Endometrial microvascular endothelial cells (primary cell): ENCODE measurements around the gene PTH1R. TPM values are rescaled to one million over a fixed set of nuclear protein-coding genes. Genes with fewer than 3 reads are reported as not detected.

ENCODE experiments used
- in situ Hi-C: cut with HindIII; loops from 2 replicates; pipeline ENCODE4 v1.10.0; 2017; ENCODE audit warnings: low sequenced_read_pairs, low pct_unique_long_range_greater_than_20kb; ENCODE audit errors: inconsistent ontology term
- total RNA-seq: library from RNA; depleted of rRNA; stranded (reverse); fragments of >200 nt; gene quantifications from one replicate; pipeline ENCODE4 v1.2.3, GENCODE V29; 2015; ENCODE audit errors: inconsistent ontology term

Gene PTH1R
- total RNA-seq, 1 donor from 2014 or later, result not detected

- in situ Hi-C loops, result no loop called here
Measured at GRCh38 chr3:46848271-46849044, 29.1 kb upstream of the PTH1R start.

- in situ Hi-C loops, result no loop called here
Measured at GRCh38 chr3:46849045-46849631, 28.4 kb upstream of the PTH1R start.

- in situ Hi-C loops, result no loop called here
Measured at GRCh38 chr3:46849686-46850467, 27.6 kb upstream of the PTH1R start.

- in situ Hi-C loops, result no loop called here
Measured at GRCh38 chr3:46850468-46850779, 27.1 kb upstream of the PTH1R start.

DNA sequence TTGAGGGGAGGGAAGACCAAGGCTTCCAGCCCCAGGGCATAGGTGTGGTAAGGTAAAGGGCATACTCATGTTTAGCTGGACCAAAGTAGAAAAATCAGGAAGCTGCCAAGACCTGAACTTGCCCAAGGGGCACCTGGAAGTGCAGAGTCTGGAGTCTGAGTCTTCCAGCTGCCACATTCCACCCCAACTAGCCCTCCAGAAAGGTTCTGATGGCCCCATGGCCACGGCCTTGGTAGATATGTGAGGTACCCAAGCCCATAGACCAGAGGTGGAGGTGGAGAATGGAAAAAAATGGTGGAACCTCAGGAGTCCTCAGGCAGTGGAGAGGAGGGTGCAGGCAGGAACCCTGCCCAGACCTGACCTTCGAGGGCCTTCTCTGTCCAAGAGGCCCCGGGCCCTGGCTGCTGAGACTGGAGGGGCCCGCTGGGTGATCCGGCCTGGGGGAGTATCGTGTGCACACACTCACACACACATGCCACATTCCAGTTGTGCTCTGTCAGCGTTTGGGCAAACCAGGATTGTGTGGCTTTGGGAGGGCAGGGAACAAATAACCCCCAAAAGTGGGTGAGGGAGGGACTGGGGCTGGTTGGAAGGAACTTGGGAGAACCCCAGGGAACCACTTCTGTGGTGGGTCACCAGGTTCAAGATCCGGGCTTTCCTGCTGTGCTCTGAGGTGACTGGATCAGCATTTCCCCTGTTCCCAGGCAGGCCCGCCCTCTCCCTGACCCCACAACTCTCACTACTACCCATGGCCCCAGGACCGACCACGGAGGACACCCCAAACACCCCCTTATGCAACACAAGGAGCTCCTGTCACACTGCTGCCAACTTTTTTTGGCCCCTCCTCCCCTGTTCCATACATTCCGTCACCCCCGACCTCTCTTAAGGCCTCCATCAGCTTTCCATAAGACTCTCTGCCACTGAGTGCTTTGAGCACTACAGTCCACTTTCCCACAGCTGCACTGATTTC is 25.9 kb upstream of the PTH1R start:
- in situ Hi-C loops, result no loop called here

DNA sequence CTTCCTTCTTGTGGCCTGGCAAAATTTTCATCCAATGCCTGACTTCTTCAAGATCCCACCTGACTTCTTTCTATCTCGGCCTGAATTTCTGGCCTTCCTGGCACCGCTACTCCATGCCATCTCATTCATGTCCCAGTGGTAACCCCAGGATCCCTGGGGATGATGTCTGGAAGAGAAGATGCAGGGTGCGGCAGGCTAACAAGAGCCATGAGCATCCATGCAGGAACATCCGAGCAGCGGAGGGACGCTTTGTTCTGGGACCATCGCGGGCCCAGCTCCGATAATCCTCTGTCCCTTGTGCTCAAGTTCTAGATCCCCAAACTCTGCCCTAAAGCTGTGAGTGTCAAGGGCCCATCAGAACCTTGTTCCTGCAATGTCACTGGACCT is 25.2 kb upstream of the PTH1R start:
- in situ Hi-C loops, result no loop called here

DNA sequence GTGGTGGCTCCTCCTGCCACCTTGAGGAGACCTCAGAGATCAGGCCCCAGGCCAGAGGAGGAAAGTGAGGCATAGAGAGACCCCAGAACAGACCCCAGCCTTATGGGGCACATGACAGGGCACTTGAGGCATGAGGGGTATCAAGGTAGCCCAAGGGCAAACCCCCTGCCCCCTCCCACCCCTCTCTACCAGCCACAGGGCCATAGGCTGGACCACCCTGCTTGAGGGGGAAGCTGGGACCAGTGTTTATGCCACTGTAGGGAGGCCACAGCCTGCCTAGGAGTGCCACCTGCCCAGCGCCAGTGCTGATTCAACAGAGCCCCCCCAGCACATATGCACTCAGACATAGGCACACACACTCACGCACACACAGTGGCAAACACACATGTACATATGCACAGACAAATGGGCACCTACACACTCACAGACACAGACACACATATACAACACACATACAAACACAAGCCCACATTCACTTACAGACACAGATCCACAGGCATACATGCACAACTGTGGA is 24.6 kb upstream of the PTH1R start:
- in situ Hi-C loops, result no loop called here

- in situ Hi-C loops, result no loop called here
Measured at GRCh38 chr3:46853441-46854415, 23.8 kb upstream of the PTH1R start.

DNA sequence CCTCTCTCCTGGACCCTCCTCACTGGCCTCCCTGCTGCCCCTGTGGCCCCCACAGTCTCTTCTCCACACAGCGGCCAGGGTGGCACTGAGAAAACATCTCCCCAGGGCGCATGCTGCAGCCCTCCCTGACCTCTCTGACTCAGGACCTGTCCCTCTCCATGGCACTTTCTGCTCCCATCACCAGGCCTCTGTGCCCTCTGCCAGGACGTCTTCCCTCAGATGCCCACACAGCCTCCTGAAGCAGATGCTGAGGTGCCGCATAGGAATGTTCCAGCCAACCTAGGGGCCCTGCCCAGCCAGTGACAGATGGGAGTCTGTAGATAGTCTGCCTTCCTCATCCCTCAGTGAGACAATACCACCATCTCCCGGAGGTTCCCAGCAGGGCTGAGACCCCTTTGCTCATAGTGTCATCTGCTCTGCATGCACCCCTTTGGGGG is 22.9 kb upstream of the PTH1R start:
- in situ Hi-C loops, result no loop called here

DNA sequence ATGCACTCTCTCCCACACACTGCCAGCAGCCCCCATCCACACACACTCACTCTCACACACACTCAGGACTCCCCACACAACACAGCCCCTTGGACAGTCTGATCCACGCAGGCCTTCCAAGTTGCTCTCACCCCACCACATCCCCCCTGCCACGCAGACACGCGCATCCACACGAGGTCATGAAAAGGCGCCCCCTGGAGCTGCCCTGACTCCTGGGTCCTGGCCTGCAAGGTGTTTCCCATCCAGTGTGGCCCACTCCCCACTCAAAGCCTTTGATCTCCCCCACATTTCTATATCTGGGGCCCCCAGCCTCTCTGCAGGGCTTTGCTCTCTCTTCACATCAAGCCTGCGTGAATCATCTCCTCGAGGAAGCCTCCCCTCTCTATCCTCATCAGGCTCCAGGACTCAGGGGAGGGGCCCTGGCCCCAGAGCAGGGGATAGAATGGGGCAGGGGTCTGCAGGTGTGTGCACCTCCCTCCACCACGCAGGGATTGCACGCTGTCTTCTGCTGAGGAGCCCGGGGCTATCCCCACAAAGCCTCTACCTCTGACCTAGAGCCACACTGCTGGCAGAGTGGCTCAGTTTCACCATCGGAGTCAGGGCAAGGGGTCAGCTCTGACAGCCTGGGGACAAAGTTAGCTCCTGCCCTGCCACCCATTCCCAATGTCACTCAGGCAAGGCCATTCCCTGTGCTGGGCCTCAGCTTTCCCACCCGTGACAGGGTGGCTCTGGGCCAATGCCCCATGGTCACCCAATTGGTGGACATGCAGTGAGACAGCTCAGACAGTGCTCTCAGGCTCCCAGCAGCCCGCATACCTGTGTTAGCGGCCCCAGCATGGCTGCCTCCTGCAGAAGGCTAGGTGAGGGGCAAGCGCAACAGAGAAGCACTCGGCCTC is 20.7 kb upstream of the PTH1R start:
- in situ Hi-C loops, result no loop called here

DNA sequence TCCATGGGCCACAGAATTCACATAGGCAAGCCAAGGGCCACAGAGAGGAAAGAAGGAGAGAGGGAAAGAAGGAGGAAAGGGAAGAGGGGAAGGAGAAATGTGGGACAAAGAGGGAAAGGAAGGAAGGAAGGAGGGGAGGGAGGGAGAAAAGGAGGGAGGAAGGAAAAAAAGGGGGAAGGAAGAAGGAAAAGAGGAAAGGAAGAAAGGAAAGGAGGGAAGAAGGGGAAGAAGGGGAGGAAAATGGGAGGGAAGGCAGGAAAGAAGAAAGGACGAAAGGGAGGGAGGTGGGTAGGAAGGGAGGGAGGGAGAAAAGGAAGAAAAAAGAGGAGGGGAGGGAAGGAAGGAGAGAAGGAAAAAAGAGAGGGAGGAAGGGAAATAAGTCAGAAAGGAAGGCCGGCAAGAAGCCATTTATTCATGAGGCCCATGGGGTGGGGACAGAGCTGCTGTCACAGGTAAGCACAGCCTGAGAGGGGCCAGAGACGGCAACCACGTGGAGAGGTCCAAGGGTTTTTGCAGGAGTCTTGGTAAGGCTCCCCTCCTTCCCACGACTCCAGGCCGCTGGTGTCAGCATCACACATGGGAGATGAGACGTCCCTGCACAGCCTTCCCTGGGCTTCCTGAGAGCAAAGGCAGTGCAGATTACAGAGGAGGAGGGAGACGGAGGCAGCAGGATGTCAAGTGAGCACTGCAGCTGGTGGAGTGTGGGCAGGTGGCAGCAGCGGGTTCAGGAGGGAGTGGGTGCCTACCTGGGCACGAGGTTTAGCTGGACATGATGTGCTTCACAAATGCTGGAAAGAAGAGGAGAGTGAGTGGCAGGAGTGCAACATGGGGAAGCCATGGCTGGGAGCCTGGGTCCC is 19.8 kb upstream of the PTH1R start:
- in situ Hi-C loops, result no loop called here

- in situ Hi-C loops, result no loop called here
Measured at GRCh38 chr3:46858456-46858855, 19.1 kb upstream of the PTH1R start.

DNA sequence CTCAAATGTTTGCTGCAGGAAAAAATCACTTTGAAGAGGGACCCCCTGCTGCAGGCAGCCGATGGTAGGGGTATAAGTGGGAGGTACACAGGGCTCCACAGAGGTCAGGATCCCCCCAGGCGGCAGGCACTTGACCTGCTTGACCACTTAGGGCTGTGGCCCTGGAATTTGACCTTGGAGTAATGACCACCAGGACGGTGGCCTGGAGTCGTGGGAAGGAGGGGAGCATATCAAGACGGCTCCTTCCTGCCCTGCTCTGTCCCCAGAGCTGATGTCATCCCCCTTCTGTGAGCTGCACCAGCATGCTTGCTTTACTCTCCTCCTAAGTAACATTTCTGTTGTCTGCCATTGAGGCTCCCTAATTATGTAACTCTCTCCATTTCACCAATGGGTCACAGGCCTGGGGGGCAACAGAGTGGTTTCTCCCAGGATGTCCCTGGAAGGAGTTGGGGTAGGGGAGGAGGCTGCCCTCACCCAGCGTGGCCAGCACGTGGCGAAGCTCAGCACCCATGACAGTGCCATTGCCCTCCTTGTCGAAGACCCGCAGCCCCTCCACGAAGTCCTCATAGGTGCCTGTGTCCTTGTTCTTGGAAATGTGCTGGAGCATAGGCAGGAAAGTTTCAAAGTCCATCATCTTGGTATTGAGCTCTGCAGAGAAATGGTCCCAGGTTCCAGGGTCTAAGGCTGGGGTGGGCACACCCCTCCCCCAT is 18.4 kb upstream of the PTH1R start:
- in situ Hi-C loops, result no loop called here

DNA sequence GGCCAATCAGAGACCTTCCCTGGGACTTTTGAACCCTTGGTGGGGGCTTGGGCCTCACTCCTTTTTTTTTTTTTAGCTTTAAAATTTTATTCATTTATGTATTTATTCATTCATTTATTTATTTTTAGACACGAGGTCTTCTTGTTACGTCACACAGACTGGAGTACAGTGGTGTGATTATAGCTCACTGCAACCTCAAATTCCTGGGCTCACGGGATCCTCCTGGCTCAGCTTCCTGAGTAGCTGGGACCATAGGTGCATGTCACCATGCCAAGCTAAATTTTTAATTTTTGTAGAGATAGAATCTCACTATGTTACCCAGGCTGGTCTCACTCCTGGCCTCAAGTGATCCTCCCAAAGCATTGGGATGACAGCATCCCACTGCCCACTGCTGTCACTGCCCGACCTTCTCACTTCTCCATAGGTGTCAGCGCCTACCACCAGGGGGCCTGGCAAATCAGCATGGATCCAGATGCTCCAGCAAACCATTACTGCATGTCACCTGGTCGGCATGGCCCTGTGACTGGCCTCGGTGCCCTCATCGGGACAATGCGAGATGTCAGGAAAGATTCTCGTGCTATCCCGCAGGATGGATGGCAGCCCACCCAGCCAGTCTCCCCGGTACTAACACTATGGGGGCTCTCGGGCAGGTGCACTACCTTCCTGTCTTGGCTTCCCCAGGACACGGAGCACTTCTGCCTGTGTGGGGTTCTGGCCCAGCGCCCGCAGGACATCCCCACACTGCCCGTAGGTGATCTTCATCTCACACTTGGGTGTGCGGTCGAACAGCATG is 17.3 kb upstream of the PTH1R start:
- in situ Hi-C loops, result no loop called here
